ENCODE measurements around the gene PDE8A. TPM values are rescaled to one million over a fixed set of nuclear protein-coding genes. Genes with fewer than 3 reads are reported as not detected.
A peak's percentile ranks its signal among the peaks of the same experiment; 100 is the strongest.

Gene PDE8A
- total RNA-seq, 1 experiment from 2014 or later = 2.3 TPM

- no peaks in the 10 kb centered on the region for H3K36me3 ChIP-seq (replicated peaks; ENCODE audit: control insufficient read depth, insufficient read depth, low read length)
- no peaks in the 10 kb centered on the region for H3K27me3 ChIP-seq (ENCODE audit: control insufficient read depth, insufficient read depth, low read length)
- DNase-seq = no peak
- H3K4me3 ChIP-seq (ENCODE audit: insufficient read depth, low read depth, low read length) = no peak overlapping the region
These were observed 54.3 kb downstream of the PDE8A start for GRCh38 chr15:85035980-85036379.

DNA sequence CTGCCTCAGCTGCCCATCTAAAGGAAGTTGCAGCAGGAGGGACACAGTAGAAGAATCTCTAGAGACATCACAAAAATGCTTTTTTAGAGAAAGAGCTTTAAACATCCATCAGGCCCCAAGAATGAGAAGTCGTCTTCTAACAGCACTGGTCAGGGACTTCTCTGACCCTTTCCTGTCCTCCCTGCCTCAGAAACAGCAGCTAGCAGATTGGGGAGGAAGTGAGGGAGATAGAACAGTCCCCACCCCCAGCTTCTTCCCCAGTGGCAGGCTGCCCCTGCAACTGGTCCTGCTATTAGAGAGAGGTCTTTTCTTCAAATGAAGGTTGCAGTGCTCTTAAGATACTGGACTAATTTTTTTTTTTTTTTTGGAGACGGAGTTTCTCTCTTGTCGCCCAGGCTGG, 55.1 kb downstream of the PDE8A start:
- Histone ChIP-seq H3K4me3 (ENCODE audit: insufficient read depth, low read depth, low read length) (no peak overlapping the region), H3K36me3 (replicated peaks; ENCODE audit: control insufficient read depth, insufficient read depth, low read length) (no peaks in the 10 kb centered on the region), H3K27me3 (ENCODE audit: control insufficient read depth, insufficient read depth, low read length) (no peaks in the 10 kb centered on the region)
- no peak for DNase-seq

DNA sequence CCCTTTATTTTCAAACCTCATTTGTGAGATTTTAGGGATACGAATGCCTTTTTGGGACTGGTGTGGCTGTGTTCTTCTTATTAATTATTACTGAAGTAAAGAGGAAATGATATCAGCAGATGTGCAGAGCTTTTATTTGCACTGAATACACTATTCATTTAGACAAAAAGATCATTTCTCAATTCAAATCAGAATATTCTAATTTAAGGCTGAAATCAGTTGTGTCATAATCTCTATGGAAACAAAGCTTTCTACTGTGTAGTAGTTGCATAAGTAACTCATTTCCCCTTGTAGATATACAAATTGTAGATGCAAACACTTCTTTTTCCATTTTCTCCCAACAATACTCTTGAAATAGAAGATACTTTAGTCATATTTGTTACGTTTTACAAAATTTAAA, 56.0 kb downstream of the PDE8A start:
- no peaks in the 10 kb centered on the region for H3K27me3 ChIP-seq (ENCODE audit: control insufficient read depth, insufficient read depth, low read length)
- DNase-seq = no peak
- H3K36me3 ChIP-seq (replicated peaks; ENCODE audit: control insufficient read depth, insufficient read depth, low read length) = no peaks in the 10 kb centered on the region
- no peak overlapping the region for H3K4me3 ChIP-seq (ENCODE audit: insufficient read depth, low read depth, low read length)

GRCh38 chr15:85041230-85041629, 59.6 kb downstream of the PDE8A start:
- DNase-seq = no peak
- no peak overlapping the region for H3K4me3 ChIP-seq (ENCODE audit: insufficient read depth, low read depth, low read length)
- no peaks in the 10 kb centered on the region for H3K36me3 ChIP-seq (replicated peaks; ENCODE audit: control insufficient read depth, insufficient read depth, low read length)
- H3K27me3 ChIP-seq (ENCODE audit: control insufficient read depth, insufficient read depth, low read length) = no peaks in the 10 kb centered on the region

- DNase-seq = peak; percentile 32
- Histone ChIP-seq H3K4me3 (ENCODE audit: insufficient read depth, low read depth, low read length) (no peak overlapping the region), H3K27me3 (ENCODE audit: control insufficient read depth, insufficient read depth, low read length) (no peaks in the 10 kb centered on the region)
These were observed 62.7 kb downstream of the PDE8A start for GRCh38 chr15:85044251-85044853.

DNA sequence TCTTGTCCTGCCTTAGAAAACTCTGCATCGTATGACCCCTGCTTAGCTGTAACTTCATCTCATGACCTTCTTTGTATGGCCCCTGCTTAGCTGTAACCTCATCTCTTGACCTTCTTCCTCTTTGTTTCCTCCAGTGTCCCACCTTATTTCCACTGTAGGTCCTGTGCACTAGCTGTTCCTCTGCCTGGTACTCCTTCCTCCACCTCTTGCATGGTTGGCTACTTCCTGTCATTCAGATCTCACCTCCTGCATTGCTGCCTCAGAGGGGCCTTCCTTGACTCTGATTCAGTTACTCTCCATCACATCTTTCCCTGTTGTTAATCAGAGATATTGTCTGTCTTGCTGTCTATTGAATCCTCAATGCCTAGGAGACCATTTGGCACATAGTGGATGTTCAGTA, 63.2 kb downstream of the PDE8A start:
- Histone ChIP-seq H3K4me3 (ENCODE audit: insufficient read depth, low read depth, low read length) (no peak overlapping the region), H3K36me3 (replicated peaks; ENCODE audit: control insufficient read depth, insufficient read depth, low read length) (no peaks in the 10 kb centered on the region), H3K27me3 (ENCODE audit: control insufficient read depth, insufficient read depth, low read length) (no peaks in the 10 kb centered on the region)
- no peak for DNase-seq

More at GRCh38 chr15:85044251-85044853, 62.7 kb downstream of the PDE8A start:
- no peaks in the 10 kb centered on the region for H3K36me3 ChIP-seq (replicated peaks; ENCODE audit: control insufficient read depth, insufficient read depth, low read length)

DNA sequence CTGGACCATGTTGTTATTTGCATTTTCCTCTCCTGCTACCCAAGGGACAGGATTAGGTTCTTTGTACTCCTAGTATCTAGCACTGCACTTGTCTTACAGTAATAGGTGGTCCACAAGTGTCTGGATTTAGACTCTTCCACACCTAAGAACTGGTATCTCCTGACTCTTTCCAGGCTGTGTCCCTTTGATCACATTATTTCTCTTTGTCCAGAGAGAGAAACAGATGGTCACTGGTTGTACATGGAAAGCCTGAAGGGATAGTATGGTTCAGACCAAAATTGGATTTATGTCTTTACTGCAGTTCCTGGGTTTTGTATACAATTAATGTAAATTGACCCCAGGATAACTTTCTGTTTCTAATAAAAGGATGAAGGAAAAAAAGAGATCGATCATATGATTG, 64.0 kb downstream of the PDE8A start:
- Histone ChIP-seq H3K27me3 (ENCODE audit: control insufficient read depth, insufficient read depth, low read length) (no peaks in the 10 kb centered on the region), H3K4me3 (ENCODE audit: insufficient read depth, low read depth, low read length) (no peak overlapping the region), H3K36me3 (replicated peaks; ENCODE audit: control insufficient read depth, insufficient read depth, low read length) (no peaks in the 10 kb centered on the region)
- no peak for DNase-seq

GRCh38 chr15:85047271-85047948, 65.8 kb downstream of the PDE8A start:
- Histone ChIP-seq H3K27me3 (ENCODE audit: control insufficient read depth, insufficient read depth, low read length) (no peaks in the 10 kb centered on the region), H3K4me3 (ENCODE audit: insufficient read depth, low read depth, low read length) (no peak overlapping the region), H3K36me3 (replicated peaks; ENCODE audit: control insufficient read depth, insufficient read depth, low read length) (no peaks in the 10 kb centered on the region)
- no peak for DNase-seq

DNA sequence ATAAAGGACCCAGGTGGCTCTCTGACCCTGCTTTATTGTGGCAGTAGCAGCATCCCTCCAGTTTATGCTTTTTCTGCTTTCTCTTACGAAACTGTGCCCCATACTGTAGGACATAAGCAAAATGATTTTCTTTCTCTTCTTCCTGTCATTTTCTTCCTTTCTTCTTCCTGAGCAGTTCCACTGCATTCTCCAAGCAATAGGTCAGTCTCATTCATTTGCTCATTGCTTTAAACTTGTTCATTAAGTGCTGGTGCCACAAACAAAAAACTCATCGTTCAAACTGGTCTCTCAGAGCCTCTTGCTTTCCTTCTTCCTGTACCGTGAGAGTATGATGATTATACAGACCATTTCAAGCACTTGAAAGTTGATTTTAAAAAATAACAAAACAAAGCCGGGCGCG, 66.8 kb downstream of the PDE8A start:
- DNase-seq = no peak
- Histone ChIP-seq H3K27me3 (ENCODE audit: control insufficient read depth, insufficient read depth, low read length) (no peaks in the 10 kb centered on the region), H3K4me3 (ENCODE audit: insufficient read depth, low read depth, low read length) (no peak overlapping the region), H3K36me3 (replicated peaks; ENCODE audit: control insufficient read depth, insufficient read depth, low read length) (no peaks in the 10 kb centered on the region)

DNA sequence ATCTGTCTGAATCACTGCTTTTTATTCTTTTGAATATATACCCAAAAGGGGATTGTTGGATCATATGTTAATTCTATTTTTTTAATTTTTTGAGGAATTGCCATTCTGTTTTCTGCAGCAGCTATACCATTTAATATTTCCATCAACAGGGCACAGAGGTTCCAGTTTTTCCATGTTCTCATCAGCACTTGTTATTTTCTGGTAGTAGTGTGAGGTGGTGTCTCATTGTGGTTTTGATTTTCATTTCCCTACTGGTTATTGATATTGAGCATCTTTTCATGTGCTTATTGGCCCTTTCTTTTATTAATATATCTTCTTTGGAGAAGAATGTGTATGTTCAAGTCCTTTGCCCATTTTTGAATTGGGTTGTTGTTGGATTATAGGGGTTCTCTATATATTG, 68.1 kb downstream of the PDE8A start:
- H3K4me3 ChIP-seq (ENCODE audit: insufficient read depth, low read depth, low read length) = no peak overlapping the region
- no peaks in the 10 kb centered on the region for H3K36me3 ChIP-seq (replicated peaks; ENCODE audit: control insufficient read depth, insufficient read depth, low read length)
- H3K27me3 ChIP-seq (ENCODE audit: control insufficient read depth, insufficient read depth, low read length) = no peaks in the 10 kb centered on the region
- no peak for DNase-seq

DNA sequence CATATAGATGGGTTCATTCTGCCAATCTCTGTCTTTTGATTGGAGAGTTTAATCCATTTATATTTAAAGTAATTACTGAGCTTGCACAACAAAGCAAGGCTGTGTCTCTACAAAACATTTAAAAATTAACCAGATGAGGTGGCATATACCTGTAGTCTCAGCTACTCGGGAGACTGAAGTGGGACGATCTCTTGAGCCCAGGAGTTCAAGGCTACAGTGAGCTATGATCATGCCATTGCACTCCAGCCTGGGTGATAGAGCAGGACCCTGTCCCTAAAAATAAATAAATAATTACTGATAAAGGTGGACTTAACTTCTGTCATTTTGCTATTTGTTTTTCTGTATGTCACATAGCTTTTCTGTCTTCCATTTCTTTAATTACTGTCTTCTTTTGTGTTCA, 78.1 kb downstream of the PDE8A start:
- H3K4me3 ChIP-seq (ENCODE audit: insufficient read depth, low read depth, low read length) = no peak overlapping the region
- no peaks in the 10 kb centered on the region for H3K27me3 ChIP-seq (ENCODE audit: control insufficient read depth, insufficient read depth, low read length)
- no peaks in the 10 kb centered on the region for H3K36me3 ChIP-seq (replicated peaks; ENCODE audit: control insufficient read depth, insufficient read depth, low read length)
- DNase-seq = no peak

GRCh38 chr15:85062560-85062959, 80.9 kb downstream of the PDE8A start:
- Histone ChIP-seq H3K4me3 (ENCODE audit: insufficient read depth, low read depth, low read length) (no peak overlapping the region), H3K36me3 (replicated peaks; ENCODE audit: control insufficient read depth, insufficient read depth, low read length) (no peaks in the 10 kb centered on the region), H3K27me3 (ENCODE audit: control insufficient read depth, insufficient read depth, low read length) (no peaks in the 10 kb centered on the region)
- DNase-seq = no peak

- Histone ChIP-seq H3K4me3 (ENCODE audit: insufficient read depth, low read depth, low read length) (no peak overlapping the region), H3K27me3 (ENCODE audit: control insufficient read depth, insufficient read depth, low read length) (no peaks in the 10 kb centered on the region), H3K36me3 (replicated peaks; ENCODE audit: control insufficient read depth, insufficient read depth, low read length) (no peaks in the 10 kb centered on the region; the same call in 1 of the 2 replicates)
- DNase-seq = no peak
These were observed 81.4 kb downstream of the PDE8A start for GRCh38 chr15:85063088-85063487.

DNA sequence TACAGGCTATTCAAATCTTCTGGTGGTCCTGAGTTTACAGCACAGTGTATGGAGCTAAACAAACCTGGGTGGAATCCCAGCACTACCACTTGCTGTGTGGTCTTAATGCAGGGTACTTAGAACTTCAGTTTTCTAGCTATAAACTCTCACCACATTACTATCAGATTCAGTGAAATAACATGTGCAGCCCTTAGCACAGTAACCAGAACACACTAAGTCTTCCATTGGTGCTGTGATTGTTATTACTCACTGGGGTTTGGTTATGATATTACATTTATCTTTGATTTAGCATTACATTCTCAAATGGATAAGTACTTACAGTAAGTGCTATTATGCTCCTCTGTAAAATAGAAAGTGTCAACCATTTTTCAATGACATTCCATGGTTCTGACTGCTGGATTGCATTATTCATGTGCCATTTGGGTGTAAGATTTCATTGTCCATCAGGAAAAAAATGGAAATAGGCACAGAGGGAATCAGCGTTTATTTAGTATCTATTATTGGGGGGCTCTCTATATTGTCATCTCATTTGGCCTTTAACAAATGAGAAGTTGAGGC, 81.9 kb downstream of the PDE8A start:
- DNase-seq = no peak
- Histone ChIP-seq H3K36me3 (replicated peaks; ENCODE audit: control insufficient read depth, insufficient read depth, low read length) (no peaks in the 10 kb centered on the region; the same call in 1 of the 2 replicates), H3K27me3 (ENCODE audit: control insufficient read depth, insufficient read depth, low read length) (no peaks in the 10 kb centered on the region), H3K4me3 (ENCODE audit: insufficient read depth, low read depth, low read length) (no peak overlapping the region)

DNA sequence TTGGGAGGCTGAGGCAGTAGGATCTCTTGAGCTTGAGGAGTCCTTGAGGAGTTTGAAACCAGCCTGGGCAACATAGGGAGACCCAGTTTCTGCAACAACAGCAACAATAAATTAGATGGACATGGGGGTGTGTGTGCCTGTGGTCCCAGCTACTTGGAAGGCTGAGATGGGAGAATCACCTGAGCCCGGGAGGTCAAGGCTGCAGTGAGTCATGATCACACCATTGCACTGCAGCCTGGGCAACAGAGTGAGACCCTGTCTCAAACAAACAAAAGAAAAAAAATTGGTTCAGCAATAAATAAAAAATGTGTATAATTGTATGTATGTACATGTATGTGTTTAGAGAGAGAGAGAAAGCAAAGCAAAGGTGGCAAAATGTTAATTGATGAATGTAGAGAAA, 83.1 kb downstream of the PDE8A start:
- H3K27me3 ChIP-seq (ENCODE audit: control insufficient read depth, insufficient read depth, low read length) = no peaks in the 10 kb centered on the region
- DNase-seq = no peak
- no peaks in the 10 kb centered on the region; the same call in 1 of the 2 replicates for H3K36me3 ChIP-seq (replicated peaks; ENCODE audit: control insufficient read depth, insufficient read depth, low read length)
- H3K4me3 ChIP-seq (ENCODE audit: insufficient read depth, low read depth, low read length) = no peak overlapping the region
